H9 (cell line): ENCODE data around the gene LRMDA. TPM values are rescaled to one million over a fixed set of nuclear protein-coding genes. Genes with fewer than 3 reads are reported as not detected.

Experiments
- DNase-seq: peaks from one replicate; pipeline ENCODE4 v3.0.0-alpha.2; 2017
- H2AFZ ChIP-seq: one replicate; pipeline ENCODE4 v1.6.1; 2013; ENCODE audit warnings: mild to moderate bottlenecking, low read length, control low read depth, moderate library complexity
- H2AK5ac ChIP-seq: 2 replicates; pipeline ENCODE4 v1.6.1; 2013; ENCODE audit warnings: low read length, control low read depth, mixed read lengths; ENCODE audit not compliant: insufficient read length
- H2BK120ac ChIP-seq: one replicate; pipeline ENCODE4 v1.6.1; 2013; ENCODE audit warnings: low read depth, mild to moderate bottlenecking, low read length, control low read depth, inconsistent platforms; ENCODE audit not compliant: poor library complexity, severe bottlenecking
- H2BK12ac ChIP-seq: 2 replicates; pipeline ENCODE4 v1.6.1; 2013; ENCODE audit warnings: low read length, control low read depth, mixed read lengths, low read depth; ENCODE audit not compliant: insufficient read length
- H2BK15ac ChIP-seq: 2 replicates; pipeline ENCODE4 v1.6.1; 2013; ENCODE audit warnings: low read depth, low read length, control low read depth
- H2BK20ac ChIP-seq: one replicate; pipeline ENCODE4 v1.6.1; 2013; ENCODE audit warnings: low read depth, mild to moderate bottlenecking, low read length, control low read depth, inconsistent platforms; ENCODE audit not compliant: poor library complexity, severe bottlenecking
- H2BK5ac ChIP-seq: 2 replicates; pipeline ENCODE4 v1.6.1; 2013; ENCODE audit warnings: low read length, control low read depth, mixed read lengths; ENCODE audit not compliant: insufficient read length
- H3K14ac ChIP-seq: 2 replicates; pipeline ENCODE4 v1.6.1; 2013; ENCODE audit warnings: low read length, control low read depth; ENCODE audit not compliant: insufficient read depth
- H3K18ac ChIP-seq: 2 replicates; pipeline ENCODE4 v1.6.1; 2013; ENCODE audit warnings: low read depth, mild to moderate bottlenecking, mixed read lengths, low read length, control low read depth; ENCODE audit not compliant: insufficient read length
- H3K23ac ChIP-seq: 2 replicates; pipeline ENCODE4 v1.6.1; 2013; ENCODE audit warnings: low read length, control low read depth, mixed read lengths, low read depth; ENCODE audit not compliant: insufficient read length
- H3K23me2 ChIP-seq: 2 replicates; pipeline ENCODE4 v1.6.1; 2013; ENCODE audit warnings: low read depth, mild to moderate bottlenecking, mixed read lengths, low read length, control low read depth; ENCODE audit not compliant: insufficient read length, poor library complexity, severe bottlenecking
- H3K27ac ChIP-seq: 2 replicates; pipeline ENCODE4 v1.5.1; 2013; ENCODE audit warnings: low read length, control low read depth, mixed read lengths, low read depth; ENCODE audit not compliant: insufficient read length
- H3K27me3 ChIP-seq: 2 replicates; pipeline ENCODE4 v1.6.1; 2013; ENCODE audit warnings: low read length, control low read depth, inconsistent platforms; ENCODE audit not compliant: insufficient read depth
- H3K4ac ChIP-seq: 2 replicates; pipeline ENCODE4 v1.6.1; 2013; ENCODE audit warnings: low read depth, mild to moderate bottlenecking, control low read depth, inconsistent platforms, low read length, moderate library complexity
- H3K4me1 ChIP-seq: 2 replicates; pipeline ENCODE4 v1.6.1; 2013; ENCODE audit warnings: low read length, control low read depth, inconsistent platforms; ENCODE audit not compliant: insufficient read depth
- H3K4me2 ChIP-seq: 2 replicates; pipeline ENCODE4 v1.6.1; 2013; ENCODE audit warnings: low read length, control low read depth, mixed read lengths; ENCODE audit not compliant: insufficient read length, insufficient read depth
- H3K56ac ChIP-seq: 2 replicates; pipeline ENCODE4 v1.6.1; 2013; ENCODE audit warnings: low read depth, mild to moderate bottlenecking, mixed read lengths, low read length, control low read depth; ENCODE audit not compliant: insufficient read length
- H3K79me1 ChIP-seq: 2 replicates; pipeline ENCODE4 v1.6.1; 2013; ENCODE audit warnings: low read depth, mild to moderate bottlenecking, moderate library complexity, low read length, control low read depth, inconsistent platforms; ENCODE audit not compliant: insufficient read depth, poor library complexity, severe bottlenecking
- H3K79me2 ChIP-seq: 2 replicates; pipeline ENCODE4 v1.6.1; 2013; ENCODE audit warnings: low read length, control low read depth, inconsistent platforms; ENCODE audit not compliant: insufficient read depth
- H3K9ac ChIP-seq: 2 replicates; pipeline ENCODE4 v1.6.1; 2013; ENCODE audit warnings: low read length, control low read depth, mixed read lengths; ENCODE audit not compliant: insufficient read length; ENCODE audit errors: extremely low read depth
- H3K9me3 ChIP-seq: one replicate; pipeline ENCODE4 v1.6.1; 2013; ENCODE audit warnings: low read depth, low read length, inconsistent platforms; ENCODE audit not compliant: control insufficient read depth
- H3T11ph ChIP-seq: one replicate; pipeline ENCODE4 v1.6.1; 2013; ENCODE audit warnings: mild to moderate bottlenecking, low read length, control low read depth, inconsistent platforms
- H4K20me1 ChIP-seq: one replicate; pipeline ENCODE4 v1.6.1; 2013; ENCODE audit not compliant: control insufficient read depth, insufficient read length, insufficient read depth
- H4K5ac ChIP-seq: 2 replicates; pipeline ENCODE4 v1.6.1; 2013; ENCODE audit warnings: low read depth, mild to moderate bottlenecking, mixed read lengths, low read length, control low read depth; ENCODE audit not compliant: insufficient read length
- H4K8ac ChIP-seq: replicated peaks from 2 replicates; pipeline ENCODE4 v1.6.1; 2013; ENCODE audit warnings: low read length, control low read depth, mixed read lengths, low read depth; ENCODE audit not compliant: insufficient read length
- H4K91ac ChIP-seq: 2 replicates; pipeline ENCODE4 v1.6.1; 2013; ENCODE audit warnings: low read depth, mild to moderate bottlenecking, moderate library complexity, mixed read lengths, low read length, control low read depth; ENCODE audit not compliant: insufficient read length
- H3K27ac Mint-ChIP-seq, 3 experiments: 2 replicates in 2 of 3; 3 replicates in 1 of 3; pipeline ENCODE4 v1.8.0; 2020 to 2021; ENCODE audit warnings: mixed read lengths in 3 of 3, mild to moderate bottlenecking in 1 of 3, moderate library complexity in 1 of 3
- H3K27me3 Mint-ChIP-seq: 2 replicates; pipeline ENCODE4 v1.8.0; 2021; ENCODE audit warnings: low read depth, mild to moderate bottlenecking, moderate library complexity, mixed read lengths
- H3K36me3 Mint-ChIP-seq, 3 experiments: 2 replicates in 2 of 3; 3 replicates in 1 of 3; pipeline ENCODE4 v1.8.0; 2020 to 2021; ENCODE audit warnings: low read depth in 3 of 3, mixed read lengths in 3 of 3; ENCODE audit not compliant: insufficient read depth in 1 of 3
- H3K4me1 Mint-ChIP-seq, 2 experiments: 2 replicates each; pipeline ENCODE4 v1.8.0; 2020; ENCODE audit warnings: mixed read lengths in 2 of 2
- H3K4me3 Mint-ChIP-seq, 2 experiments: 2 replicates in 1 of 2; 3 replicates in 1 of 2; pipeline ENCODE4 v1.8.0; 2020 to 2021; ENCODE audit warnings: mild to moderate bottlenecking in 2 of 2, mixed read lengths in 2 of 2, moderate library complexity in 1 of 2
- H3K9me3 Mint-ChIP-seq, 2 experiments: 2 replicates in 1 of 2; 3 replicates in 1 of 2; pipeline ENCODE4 v1.8.0; 2020; ENCODE audit warnings: mild to moderate bottlenecking in 2 of 2, mixed read lengths in 2 of 2, moderate library complexity in 1 of 2
- WGBS: extraction: QIAGEN DNeasy Blood & Tissue Kit; methylation state at CpG from one replicate; pipeline ENCODE4 v1.1.7; 2013; ENCODE audit warnings: missing lambda C conversion rate, low lambda C conversion rate, mixed read lengths; ENCODE audit not compliant: insufficient read length; ENCODE audit errors: extremely low coverage; 5-methylcytosine and 5-hydroxymethylcytosine counted together
- total RNA-seq: library from RNA; stranded (reverse); gene quantifications from 2 replicates; pipeline ENCODE4 v1.2.1, GENCODE V29; 2021
- TF ChIP-seq, protein P1 (sequence below): fragments of 200-600 bp; sonication (generic); conservative IDR thresholded peaks from 3 replicates; pipeline ENCODE4 v1.8.0; 2021; ENCODE audit warnings: antibody characterized with exemption, mild to moderate bottlenecking

LRMDA gene
- total RNA-seq, 1 experiment from 2014 or later, result 1.8 TPM

DNA sequence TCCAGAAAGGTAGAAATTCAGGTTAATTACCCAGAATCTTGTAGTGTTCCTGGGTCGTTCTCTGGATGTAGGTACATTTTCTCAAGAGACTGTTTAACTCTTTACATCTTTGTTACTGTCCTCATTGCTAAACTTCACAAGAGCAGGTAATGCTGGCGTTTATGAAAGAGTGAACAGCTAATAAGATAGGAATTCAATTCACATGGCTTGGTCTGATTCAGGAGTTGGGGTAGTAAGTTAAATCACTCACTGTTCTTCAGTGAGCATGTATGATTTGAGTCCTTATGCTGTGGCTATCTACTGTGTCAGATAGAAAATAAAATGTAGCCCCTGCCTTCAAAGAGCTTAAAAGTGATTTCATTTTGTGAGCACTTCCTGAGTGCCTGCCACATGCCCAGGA lies 480.0 kb downstream of the LRMDA start:
- no CpG with 5 or more reads among the region's 2 CpGs for WGBS
- Mint-ChIP-seq H3K9me3 (no peaks in the 10 kb centered on the region), H3K27ac (no peak overlapping the region), H3K36me3 (no peaks in the 10 kb centered on the region), H3K27me3 (peaks cover 4% of the 10 kb centered on the region), H3K4me1 (peaks cover 1 to 3% of the 10 kb centered on the region in 2 experiments; a peak in 2 of 4 replicates), H3K4me3 (no peak overlapping the region)
- Histone ChIP-seq H3K9me3 (no peaks in the 10 kb centered on the region), H4K20me1 (no peaks in the 10 kb centered on the region), H3K79me1 (no peaks in the 10 kb centered on the region), H3K4me1 (no peaks in the 10 kb centered on the region), H4K5ac (no peak overlapping the region), H3K56ac (no peak overlapping the region), H2BK20ac (no peak overlapping the region), H3K23ac (no peak overlapping the region), H3K4me2 (no peak overlapping the region), H2AK5ac (no peak overlapping the region), H3K23me2 (no peaks in the 10 kb centered on the region), H3K18ac (no peak overlapping the region), H3K27ac (no peak overlapping the region), H3K14ac (no peak overlapping the region), H2AFZ (no peak overlapping the region), H3T11ph (no peak overlapping the region), H2BK12ac (no peak overlapping the region), H3K79me2 (no peaks in the 10 kb centered on the region), H3K9ac (no peak overlapping the region), H2BK15ac (no peak overlapping the region), H4K8ac (no peak overlapping the region), H3K4ac (no peak overlapping the region), H4K91ac (no peak overlapping the region), H2BK5ac (no peak overlapping the region), H2BK120ac (no peak overlapping the region), H3K27me3 (no peaks in the 10 kb centered on the region; the same call in 1 of the 2 replicates)
- TF ChIP-seq, protein P1, sequence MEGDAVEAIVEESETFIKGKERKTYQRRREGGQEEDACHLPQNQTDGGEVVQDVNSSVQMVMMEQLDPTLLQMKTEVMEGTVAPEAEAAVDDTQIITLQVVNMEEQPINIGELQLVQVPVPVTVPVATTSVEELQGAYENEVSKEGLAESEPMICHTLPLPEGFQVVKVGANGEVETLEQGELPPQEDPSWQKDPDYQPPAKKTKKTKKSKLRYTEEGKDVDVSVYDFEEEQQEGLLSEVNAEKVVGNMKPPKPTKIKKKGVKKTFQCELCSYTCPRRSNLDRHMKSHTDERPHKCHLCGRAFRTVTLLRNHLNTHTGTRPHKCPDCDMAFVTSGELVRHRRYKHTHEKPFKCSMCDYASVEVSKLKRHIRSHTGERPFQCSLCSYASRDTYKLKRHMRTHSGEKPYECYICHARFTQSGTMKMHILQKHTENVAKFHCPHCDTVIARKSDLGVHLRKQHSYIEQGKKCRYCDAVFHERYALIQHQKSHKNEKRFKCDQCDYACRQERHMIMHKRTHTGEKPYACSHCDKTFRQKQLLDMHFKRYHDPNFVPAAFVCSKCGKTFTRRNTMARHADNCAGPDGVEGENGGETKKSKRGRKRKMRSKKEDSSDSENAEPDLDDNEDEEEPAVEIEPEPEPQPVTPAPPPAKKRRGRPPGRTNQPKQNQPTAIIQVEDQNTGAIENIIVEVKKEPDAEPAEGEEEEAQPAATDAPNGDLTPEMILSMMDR, result no peak
- DNase-seq, result no peak
